Colonic mucosa (tissue), 4 donors: ENCODE measurements around the gene CNKSR1. TPM values are rescaled to one million over a fixed set of nuclear protein-coding genes. Genes with fewer than 3 reads are reported as not detected.

Experiments used
- DNase-seq: peaks from one replicate; pipeline ENCODE4 v3.0.0-alpha.2; 2020
- H3K27ac ChIP-seq: fragments of 200-600 bp; one replicate; pipeline ENCODE4 v1.8.0; 2021
- H3K27me3 ChIP-seq: fragments of 200-600 bp; one replicate; pipeline ENCODE4 v1.8.0; 2021
- H3K36me3 ChIP-seq: fragments of 200-600 bp; one replicate; pipeline ENCODE4 v1.8.0; 2021
- H3K4me1 ChIP-seq: fragments of 200-600 bp; one replicate; pipeline ENCODE4 v1.8.0; 2021; ENCODE audit warnings: mild to moderate bottlenecking
- H3K4me3 ChIP-seq: fragments of 200-600 bp; one replicate; pipeline ENCODE4 v1.8.0; 2021
- H3K9ac ChIP-seq, 2 donors: one replicate each; pipeline ENCODE4 v1.7.0; 2013; ENCODE audit warnings: control low read depth in 2 of 2, low read depth in 2 of 2, low read length in 2 of 2
- H3K9me3 ChIP-seq: fragments of 200-600 bp; one replicate; pipeline ENCODE4 v1.8.0; 2021
- CTCF ChIP-seq: fragments of 200-600 bp; IDR thresholded peaks from one replicate; pipeline ENCODE4 v1.8.0; 2022; ENCODE audit warnings: antibody characterized with exemption, mild to moderate bottlenecking
- intact Hi-C: fragments of 100-400 bp; cut with DNase I; formaldehyde crosslinking; loops from one replicate; pipeline ENCODE4 v1.14.1; 2022
- total RNA-seq, 2 donors: library from RNA; stranded (reverse); fragmentation: NEBNext Ultra II Directional in 1 of 2; extraction: Animal tissue kit (Norgen Biotek cat#: 25700) in 1 of 2; gene quantifications; one replicate each; pipeline ENCODE4 v1.2.1, GENCODE V29; 2021
- donor health status: healthy.
- donor health status: DM: no; HTN: no; CAD: no.
- donor health status: DM: no; HTN: no; CAD: no.

CNKSR1 gene
- total RNA-seq, 2 donors from 2014 or later = 35.3 to 46.8 TPM

GRCh38 chr1:26148887-26149286, 28.4 kb upstream of the CNKSR1 start:
- Histone ChIP-seq H3K36me3 (no peaks in the 10 kb centered on the region), H3K4me1 (no peaks in the 10 kb centered on the region), H3K27ac (no peak overlapping the region), H3K4me3 (no peak overlapping the region), H3K27me3 (no peaks in the 10 kb centered on the region), H3K9ac (no peak overlapping the region), H3K9me3 (no peaks in the 10 kb centered on the region)
- DNase-seq = no peak
- intact Hi-C loops = loop anchor here (5.0 kb wide), 1 partner anchor 112 kb away; no protein-coding TSS in a partner anchor
- no peak for TF ChIP-seq CTCF

GRCh38 chr1:26153966-26154532, 23.2 kb upstream of the CNKSR1 start:
- no peaks in the 10 kb centered on the region for H3K9me3 ChIP-seq
- no peak overlapping the region for H3K4me3 ChIP-seq
- no peak overlapping the region for H3K9ac ChIP-seq
- TF ChIP-seq CTCF = no peak
- DNase-seq = no peak
- no peaks in the 10 kb centered on the region for H3K36me3 ChIP-seq
- H3K27ac ChIP-seq = no peak overlapping the region
- no peaks in the 10 kb centered on the region for H3K4me1 ChIP-seq
- intact Hi-C loops = no loop called here
- H3K27me3 ChIP-seq = no peaks in the 10 kb centered on the region

- H3K27me3 ChIP-seq = no peaks in the 10 kb centered on the region
- H3K27ac ChIP-seq = no peak overlapping the region
- TF ChIP-seq CTCF = no peak
- H3K4me3 ChIP-seq = no peak overlapping the region
- no peaks in the 10 kb centered on the region for H3K36me3 ChIP-seq
- H3K9ac ChIP-seq = no peak overlapping the region
- DNase-seq = no peak
- no peaks in the 10 kb centered on the region for H3K9me3 ChIP-seq
- H3K4me1 ChIP-seq = no peaks in the 10 kb centered on the region
- intact Hi-C loops = no loop called here
Measured at GRCh38 chr1:26154750-26155149, 22.5 kb upstream of the CNKSR1 start.

DNA sequence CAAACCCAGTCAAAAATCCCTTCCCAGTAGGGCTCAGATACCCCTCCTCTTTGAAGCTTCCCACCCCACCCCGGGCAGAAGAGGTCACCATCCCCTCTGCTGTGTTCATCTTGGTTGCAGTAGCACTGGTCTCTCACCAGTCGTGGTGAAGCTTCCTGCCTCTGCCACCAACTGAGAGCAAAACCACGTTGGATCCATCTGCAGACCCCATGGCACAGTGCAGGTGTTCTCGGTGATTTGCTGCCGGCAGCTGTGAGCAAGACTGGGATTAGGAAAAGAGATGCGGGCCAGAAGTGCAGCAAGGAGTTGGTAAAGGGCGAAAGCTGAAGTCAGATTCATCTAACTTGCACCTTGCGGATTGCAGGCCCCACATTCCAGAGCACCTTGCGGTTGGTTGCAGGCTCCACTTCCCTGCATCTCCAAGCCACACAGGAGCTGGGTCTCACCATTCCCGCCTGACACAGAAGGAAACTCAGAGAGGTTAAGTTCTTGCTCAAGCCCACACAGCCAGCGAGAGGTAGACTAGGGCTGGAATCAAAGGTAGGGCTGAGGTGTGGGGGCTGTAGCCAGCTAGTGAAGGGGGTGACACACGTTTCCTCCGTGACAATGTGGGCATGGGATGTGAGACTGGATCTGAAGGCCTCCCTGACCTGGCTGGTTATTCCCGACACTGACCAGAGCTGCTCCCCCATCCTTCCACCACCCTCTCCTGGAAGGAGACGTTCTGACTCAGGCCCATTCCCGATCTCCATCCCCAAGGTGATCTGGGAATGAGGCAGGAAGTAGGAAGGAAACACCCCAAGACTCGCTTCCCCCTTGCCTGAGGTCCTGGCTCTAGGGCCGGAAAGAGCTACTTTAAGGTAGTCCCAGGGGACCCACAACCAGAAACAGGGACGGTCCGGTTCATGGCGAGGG, 21.7 kb upstream of the CNKSR1 start:
- Histone ChIP-seq H3K9ac (no peak overlapping the region), H3K27ac (no peak overlapping the region), H3K4me3 (no peak overlapping the region), H3K36me3 (no peaks in the 10 kb centered on the region), H3K4me1 (no peaks in the 10 kb centered on the region), H3K27me3 (no peaks in the 10 kb centered on the region), H3K9me3 (no peaks in the 10 kb centered on the region)
- no peak for DNase-seq
- intact Hi-C loops = no loop called here
- no peak for TF ChIP-seq CTCF

GRCh38 chr1:26156285-26157038, 20.8 kb upstream of the CNKSR1 start:
- DNase-seq = no peak
- Histone ChIP-seq H3K27me3 (no peaks in the 10 kb centered on the region), H3K36me3 (no peaks in the 10 kb centered on the region), H3K27ac (no peak overlapping the region), H3K4me3 (no peak overlapping the region), H3K4me1 (peaks cover 4% of the 10 kb centered on the region), H3K9me3 (no peaks in the 10 kb centered on the region), H3K9ac (no peak overlapping the region)
- intact Hi-C loops = no loop called here
- no peak for TF ChIP-seq CTCF
